SU-DHL-6 (cell line): ENCODE measurements around the gene APCDD1.

Experiments used
- CTCF ChIP-seq: fragments of 200-600 bp; sonication (generic); IDR thresholded peaks from one replicate; pipeline ENCODE4 v1.5.1; 2017; ENCODE audit warnings: antibody characterized with exemption, mild to moderate bottlenecking, low read length, moderate library complexity; ENCODE audit not compliant: insufficient read depth, poor library complexity, severe bottlenecking
- EZH2phosphoT487 ChIP-seq: fragments of 200-600 bp; sonication (generic), shearing (Covaris generic); conservative IDR thresholded peaks from 2 replicates; pipeline ENCODE4 v1.6.1; 2018; ENCODE audit warnings: mild to moderate bottlenecking, antibody characterized with exemption, low read length, moderate library complexity, mixed read lengths

GRCh38 chr18:10508591-10508990 is 54.2 kb downstream of the APCDD1 start:
- TF ChIP-seq CTCF (no peak), EZH2phosphoT487 (no peak)
